ENCODE measurements around the gene ACTA2.

The ACTA2 gene

DNA sequence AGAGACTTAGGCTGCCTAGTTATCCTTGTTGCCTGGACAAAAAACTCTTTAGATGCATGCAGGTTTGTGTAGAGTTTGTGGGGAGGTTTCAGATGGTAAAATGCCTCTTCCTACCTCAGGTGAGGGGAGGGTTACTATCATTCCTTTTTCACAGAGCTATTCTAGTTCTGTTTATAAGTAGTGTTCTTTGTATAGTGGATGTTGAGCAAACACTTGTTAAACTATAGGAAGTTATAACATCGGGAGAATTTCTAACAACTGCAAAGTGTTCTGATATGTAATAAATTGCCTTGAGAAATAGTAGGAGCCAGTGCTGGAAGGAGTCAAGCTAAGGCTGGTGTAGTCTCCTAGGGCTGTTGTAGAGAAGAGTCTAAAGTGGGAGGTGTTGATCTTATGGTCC, 31.4 kb upstream of the ACTA2 start:
- ATAC-seq: no peak
- TF ChIP-seq ZNF70 (CRISPR knock-in tag; IDR thresholded peaks at IDR 0.05) (no peak), ZNF565 (CRISPR knock-in tag; conservative IDR thresholded peaks at IDR 0.05; ENCODE audit: low read depth) (no peak), TOX (CRISPR knock-in tag; IDR thresholded peaks at IDR 0.05; ENCODE audit: borderline replicate concordance) (no peak), TCF4 (CRISPR knock-in tag; IDR thresholded peaks at IDR 0.05; ENCODE audit: borderline replicate concordance) (no peak), ESRRG (CRISPR knock-in tag; IDR thresholded peaks at IDR 0.05) (no peak), ZFP3 (CRISPR knock-in tag; IDR thresholded peaks at IDR 0.05) (no peak), RARB (CRISPR knock-in tag; IDR thresholded peaks at IDR 0.05) (no peak), ZFP30 (CRISPR knock-in tag; IDR thresholded peaks at IDR 0.05) (no peak), ISL1 (CRISPR knock-in tag; IDR thresholded peaks at IDR 0.05) (no peak), ZNF8 (CRISPR knock-in tag; IDR thresholded peaks at IDR 0.05) (no peak), ARNTL (CRISPR knock-in tag; IDR thresholded peaks at IDR 0.05; ENCODE audit: borderline replicate concordance, low read depth) (no peak), PPARA (CRISPR knock-in tag; IDR thresholded peaks at IDR 0.05; ENCODE audit: borderline replicate concordance) (no peak), OSR1 (CRISPR knock-in tag; IDR thresholded peaks at IDR 0.05) (no peak), CSDC2 (CRISPR knock-in tag; IDR thresholded peaks at IDR 0.05) (no peak), SNAI2 (CRISPR knock-in tag; IDR thresholded peaks at IDR 0.05) (no peak), GLIS3 (CRISPR knock-in tag; IDR thresholded peaks at IDR 0.05) (no peak)
- TF ChIP-seq, protein P1, sequence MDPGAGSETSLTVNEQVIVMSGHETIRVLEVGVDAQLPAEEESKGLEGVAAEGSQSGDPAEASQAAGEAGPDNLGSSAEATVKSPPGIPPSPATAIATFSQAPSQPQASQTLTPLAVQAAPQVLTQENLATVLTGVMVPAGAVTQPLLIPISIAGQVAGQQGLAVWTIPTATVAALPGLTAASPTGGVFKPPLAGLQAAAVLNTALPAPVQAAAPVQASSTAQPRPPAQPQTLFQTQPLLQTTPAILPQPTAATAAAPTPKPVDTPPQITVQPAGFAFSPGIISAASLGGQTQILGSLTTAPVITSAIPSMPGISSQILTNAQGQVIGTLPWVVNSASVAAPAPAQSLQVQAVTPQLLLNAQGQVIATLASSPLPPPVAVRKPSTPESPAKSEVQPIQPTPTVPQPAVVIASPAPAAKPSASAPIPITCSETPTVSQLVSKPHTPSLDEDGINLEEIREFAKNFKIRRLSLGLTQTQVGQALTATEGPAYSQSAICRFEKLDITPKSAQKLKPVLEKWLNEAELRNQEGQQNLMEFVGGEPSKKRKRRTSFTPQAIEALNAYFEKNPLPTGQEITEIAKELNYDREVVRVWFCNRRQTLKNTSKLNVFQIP (CRISPR knock-in tag; IDR thresholded peaks at IDR 0.05; ENCODE audit: borderline replicate concordance, low read depth): no peak
- TF ChIP-seq, protein P2, sequence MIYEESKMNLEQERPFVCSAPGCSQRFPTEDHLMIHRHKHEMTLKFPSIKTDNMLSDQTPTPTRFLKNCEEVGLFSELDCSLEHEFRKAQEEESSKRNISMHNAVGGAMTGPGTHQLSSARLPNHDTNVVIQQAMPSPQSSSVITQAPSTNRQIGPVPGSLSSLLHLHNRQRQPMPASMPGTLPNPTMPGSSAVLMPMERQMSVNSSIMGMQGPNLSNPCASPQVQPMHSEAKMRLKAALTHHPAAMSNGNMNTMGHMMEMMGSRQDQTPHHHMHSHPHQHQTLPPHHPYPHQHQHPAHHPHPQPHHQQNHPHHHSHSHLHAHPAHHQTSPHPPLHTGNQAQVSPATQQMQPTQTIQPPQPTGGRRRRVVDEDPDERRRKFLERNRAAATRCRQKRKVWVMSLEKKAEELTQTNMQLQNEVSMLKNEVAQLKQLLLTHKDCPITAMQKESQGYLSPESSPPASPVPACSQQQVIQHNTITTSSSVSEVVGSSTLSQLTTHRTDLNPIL (CRISPR knock-in tag; IDR thresholded peaks at IDR 0.05; ENCODE audit: low read depth): no peak
- TF ChIP-seq, protein P3, sequence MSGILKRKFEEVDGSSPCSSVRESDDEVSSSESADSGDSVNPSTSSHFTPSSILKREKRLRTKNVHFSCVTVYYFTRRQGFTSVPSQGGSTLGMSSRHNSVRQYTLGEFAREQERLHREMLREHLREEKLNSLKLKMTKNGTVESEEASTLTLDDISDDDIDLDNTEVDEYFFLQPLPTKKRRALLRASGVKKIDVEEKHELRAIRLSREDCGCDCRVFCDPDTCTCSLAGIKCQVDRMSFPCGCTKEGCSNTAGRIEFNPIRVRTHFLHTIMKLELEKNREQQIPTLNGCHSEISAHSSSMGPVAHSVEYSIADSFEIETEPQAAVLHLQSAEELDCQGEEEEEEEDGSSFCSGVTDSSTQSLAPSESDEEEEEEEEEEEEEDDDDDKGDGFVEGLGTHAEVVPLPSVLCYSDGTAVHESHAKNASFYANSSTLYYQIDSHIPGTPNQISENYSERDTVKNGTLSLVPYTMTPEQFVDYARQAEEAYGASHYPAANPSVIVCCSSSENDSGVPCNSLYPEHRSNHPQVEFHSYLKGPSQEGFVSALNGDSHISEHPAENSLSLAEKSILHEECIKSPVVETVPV (CRISPR knock-in tag; IDR thresholded peaks at IDR 0.05): no peak

DNA sequence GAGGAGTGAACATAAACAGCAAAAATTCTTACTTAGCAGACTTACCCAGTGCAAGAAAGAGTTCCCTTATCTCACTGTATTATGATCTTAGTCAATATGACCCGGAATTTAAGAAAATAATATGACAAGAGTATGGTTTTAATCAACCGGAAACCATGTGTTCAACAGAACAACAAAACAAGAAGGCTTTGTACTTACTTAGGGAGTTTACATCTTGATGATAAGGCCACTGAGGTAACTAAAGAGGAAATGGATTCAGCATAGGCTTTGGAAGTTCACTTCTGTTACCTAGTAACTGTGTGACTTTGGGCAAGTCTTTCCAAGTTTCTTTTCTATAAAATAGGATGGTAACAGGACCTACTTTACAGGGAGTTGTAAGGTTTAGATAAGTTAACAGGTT, 30.6 kb upstream of the ACTA2 start:
- TF ChIP-seq BACH2 (CRISPR knock-in tag; IDR thresholded peaks at IDR 0.05; ENCODE audit: borderline replicate concordance) (no peak), SNAI2 (CRISPR knock-in tag; IDR thresholded peaks at IDR 0.05) (no peak), TOX (CRISPR knock-in tag; IDR thresholded peaks at IDR 0.05; ENCODE audit: borderline replicate concordance) (no peak)
- no peak for ATAC-seq

DNA sequence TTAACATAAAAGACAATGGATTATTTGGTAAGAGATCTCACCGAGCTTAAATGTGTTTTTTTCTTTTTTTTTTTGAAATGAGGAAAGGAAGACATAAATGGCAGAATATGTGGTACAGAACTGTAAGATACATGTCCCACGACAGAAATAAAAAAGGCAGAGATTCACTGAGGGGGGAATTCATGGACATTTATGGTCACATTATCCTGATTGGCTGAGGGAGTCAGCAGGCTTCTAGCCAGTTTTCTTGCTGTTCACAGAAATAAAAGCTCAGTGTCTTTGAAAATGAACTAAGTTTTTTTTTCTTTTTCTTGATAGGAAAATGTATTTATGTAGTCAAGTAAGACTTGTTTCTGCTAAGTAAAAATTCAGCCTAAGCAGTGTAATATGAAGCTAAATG, 29.8 kb upstream of the ACTA2 start:
- no peak for ATAC-seq
- TF ChIP-seq ESRRG (CRISPR knock-in tag; IDR thresholded peaks at IDR 0.05): no peak
- no peak for TF ChIP-seq TCF4 (CRISPR knock-in tag; IDR thresholded peaks at IDR 0.05; ENCODE audit: borderline replicate concordance)
- no peak for TF ChIP-seq ZC3H10 (CRISPR knock-in tag; IDR thresholded peaks at IDR 0.05)
- TF ChIP-seq RARB (CRISPR knock-in tag; IDR thresholded peaks at IDR 0.05): no peak
- TF ChIP-seq, protein P4, sequence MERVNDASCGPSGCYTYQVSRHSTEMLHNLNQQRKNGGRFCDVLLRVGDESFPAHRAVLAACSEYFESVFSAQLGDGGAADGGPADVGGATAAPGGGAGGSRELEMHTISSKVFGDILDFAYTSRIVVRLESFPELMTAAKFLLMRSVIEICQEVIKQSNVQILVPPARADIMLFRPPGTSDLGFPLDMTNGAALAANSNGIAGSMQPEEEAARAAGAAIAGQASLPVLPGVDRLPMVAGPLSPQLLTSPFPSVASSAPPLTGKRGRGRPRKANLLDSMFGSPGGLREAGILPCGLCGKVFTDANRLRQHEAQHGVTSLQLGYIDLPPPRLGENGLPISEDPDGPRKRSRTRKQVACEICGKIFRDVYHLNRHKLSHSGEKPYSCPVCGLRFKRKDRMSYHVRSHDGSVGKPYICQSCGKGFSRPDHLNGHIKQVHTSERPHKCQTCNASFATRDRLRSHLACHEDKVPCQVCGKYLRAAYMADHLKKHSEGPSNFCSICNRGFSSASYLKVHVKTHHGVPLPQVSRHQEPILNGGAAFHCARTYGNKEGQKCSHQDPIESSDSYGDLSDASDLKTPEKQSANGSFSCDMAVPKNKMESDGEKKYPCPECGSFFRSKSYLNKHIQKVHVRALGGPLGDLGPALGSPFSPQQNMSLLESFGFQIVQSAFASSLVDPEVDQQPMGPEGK (CRISPR knock-in tag; IDR thresholded peaks at IDR 0.05; ENCODE audit: borderline replicate concordance): no peak
- no peak for TF ChIP-seq PPARA (CRISPR knock-in tag; IDR thresholded peaks at IDR 0.05; ENCODE audit: borderline replicate concordance)
- TF ChIP-seq BACH2 (CRISPR knock-in tag; IDR thresholded peaks at IDR 0.05; ENCODE audit: borderline replicate concordance): no peak
- TF ChIP-seq ZNF565 (CRISPR knock-in tag; conservative IDR thresholded peaks at IDR 0.05; ENCODE audit: low read depth): no peak
- TF ChIP-seq, protein P5, sequence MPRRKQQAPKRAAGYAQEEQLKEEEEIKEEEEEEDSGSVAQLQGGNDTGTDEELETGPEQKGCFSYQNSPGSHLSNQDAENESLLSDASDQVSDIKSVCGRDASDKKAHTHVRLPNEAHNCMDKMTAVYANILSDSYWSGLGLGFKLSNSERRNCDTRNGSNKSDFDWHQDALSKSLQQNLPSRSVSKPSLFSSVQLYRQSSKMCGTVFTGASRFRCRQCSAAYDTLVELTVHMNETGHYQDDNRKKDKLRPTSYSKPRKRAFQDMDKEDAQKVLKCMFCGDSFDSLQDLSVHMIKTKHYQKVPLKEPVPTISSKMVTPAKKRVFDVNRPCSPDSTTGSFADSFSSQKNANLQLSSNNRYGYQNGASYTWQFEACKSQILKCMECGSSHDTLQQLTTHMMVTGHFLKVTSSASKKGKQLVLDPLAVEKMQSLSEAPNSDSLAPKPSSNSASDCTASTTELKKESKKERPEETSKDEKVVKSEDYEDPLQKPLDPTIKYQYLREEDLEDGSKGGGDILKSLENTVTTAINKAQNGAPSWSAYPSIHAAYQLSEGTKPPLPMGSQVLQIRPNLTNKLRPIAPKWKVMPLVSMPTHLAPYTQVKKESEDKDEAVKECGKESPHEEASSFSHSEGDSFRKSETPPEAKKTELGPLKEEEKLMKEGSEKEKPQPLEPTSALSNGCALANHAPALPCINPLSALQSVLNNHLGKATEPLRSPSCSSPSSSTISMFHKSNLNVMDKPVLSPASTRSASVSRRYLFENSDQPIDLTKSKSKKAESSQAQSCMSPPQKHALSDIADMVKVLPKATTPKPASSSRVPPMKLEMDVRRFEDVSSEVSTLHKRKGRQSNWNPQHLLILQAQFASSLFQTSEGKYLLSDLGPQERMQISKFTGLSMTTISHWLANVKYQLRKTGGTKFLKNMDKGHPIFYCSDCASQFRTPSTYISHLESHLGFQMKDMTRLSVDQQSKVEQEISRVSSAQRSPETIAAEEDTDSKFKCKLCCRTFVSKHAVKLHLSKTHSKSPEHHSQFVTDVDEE (CRISPR knock-in tag; IDR thresholded peaks at IDR 0.05): no peak

Measured in SK-N-SH treated with all-trans-retinoic acid at 6 μM for 48 hours (cell line).